GM23248 (cell line): ENCODE measurements around the gene NOC2L. TPM values are rescaled to one million over a fixed set of nuclear protein-coding genes. Genes with fewer than 3 reads are reported as not detected.

Experiments used
- DNase-seq: peaks from one replicate; pipeline ENCODE4 v3.0.0-alpha.2; 2015
- H2AFZ ChIP-seq: fragments of 200-600 bp; sonication (generic); 2 replicates; pipeline ENCODE4 v1.6.1; 2016; ENCODE audit warnings: antibody characterized with exemption
- H3F3A ChIP-seq: fragments of 200-600 bp; sonication (generic); 2 replicates; pipeline ENCODE4 v1.6.1; 2016; ENCODE audit warnings: mild to moderate bottlenecking, antibody characterized with exemption, mixed run types; ENCODE audit not compliant: insufficient read depth
- H3K27ac ChIP-seq: fragments of 200-600 bp; sonication (generic); 2 replicates; pipeline ENCODE4 v1.5.1; 2016; ENCODE audit warnings: mild to moderate bottlenecking
- H3K27me3 ChIP-seq: fragments of 200-600 bp; sonication (generic); replicated peaks from 2 replicates; pipeline ENCODE4 v1.6.1; 2016; ENCODE audit warnings: mild to moderate bottlenecking; ENCODE audit not compliant: insufficient read depth
- H3K36me3 ChIP-seq: fragments of 200-600 bp; sonication (generic); 2 replicates; pipeline ENCODE4 v1.6.1; 2016; ENCODE audit warnings: low read depth, mild to moderate bottlenecking
- H3K4me1 ChIP-seq: fragments of 200-600 bp; sonication (generic); 2 replicates; pipeline ENCODE4 v1.6.1; 2016; ENCODE audit warnings: mild to moderate bottlenecking; ENCODE audit not compliant: insufficient read depth
- H3K4me2 ChIP-seq: fragments of 200-600 bp; sonication (generic); one replicate; pipeline ENCODE4 v1.6.1; 2016; ENCODE audit warnings: mild to moderate bottlenecking; ENCODE audit not compliant: unreplicated experiment
- H3K4me3 ChIP-seq: fragments of 200-600 bp; sonication (generic); 2 replicates; pipeline ENCODE4 v1.5.1; 2016; ENCODE audit warnings: mild to moderate bottlenecking
- H3K79me2 ChIP-seq: fragments of 200-600 bp; sonication (generic); 2 replicates; pipeline ENCODE4 v1.6.1; 2016; ENCODE audit warnings: mild to moderate bottlenecking; ENCODE audit not compliant: insufficient read depth
- H3K9ac ChIP-seq: fragments of 200-600 bp; sonication (generic); 2 replicates; pipeline ENCODE4 v1.6.1; 2016; ENCODE audit warnings: mild to moderate bottlenecking
- H3K9me2 ChIP-seq: fragments of 200-600 bp; sonication (generic); 2 replicates; pipeline ENCODE4 v1.6.1; 2016; ENCODE audit warnings: mixed run types, mild to moderate bottlenecking, moderate library complexity; ENCODE audit not compliant: insufficient read depth
- H3K9me3 ChIP-seq: fragments of 200-600 bp; sonication (generic); one replicate; pipeline ENCODE4 v1.6.1; 2017; ENCODE audit warnings: low read depth
- H4K20me1 ChIP-seq: fragments of 200-600 bp; sonication (generic); 2 replicates; pipeline ENCODE4 v1.6.0; 2016; ENCODE audit not compliant: insufficient read depth
- EZH2 ChIP-seq: fragments of 200-600 bp; sonication (generic); IDR thresholded peaks from 2 replicates; pipeline ENCODE4 v1.6.1; 2018; ENCODE audit warnings: antibody characterized with exemption, mild to moderate bottlenecking; ENCODE audit not compliant: insufficient read depth, poor library complexity, severe bottlenecking
- EZH2phosphoT487 ChIP-seq: fragments of 200-600 bp; sonication (generic); IDR thresholded peaks from 2 replicates; pipeline ENCODE4 v1.6.1; 2018; ENCODE audit warnings: antibody characterized with exemption, moderate library complexity, mild to moderate bottlenecking, low read depth; ENCODE audit not compliant: insufficient read depth
- WGBS, 2 experiments: methylation state at CpG; one replicate each; pipeline ENCODE4 v1.1.6; 2015 to 2017; ENCODE audit warnings: low lambda C conversion rate in 2 of 2, low coverage in 1 of 2; ENCODE audit errors: missing lambda C conversion rate in 2 of 2; 5-methylcytosine and 5-hydroxymethylcytosine counted together
- in situ Hi-C: fragments of 300-500 bp; cut with MboI; formaldehyde crosslinking; loops from 2 replicates; pipeline ENCODE4 v1.15.0; 2020
- polyA plus RNA-seq: library from polyadenylated mRNA; unstranded; fragments of >200 nt; fragmentation: Nextera tagmentation; extraction: Ambion mirVana; gene quantifications from 2 replicates; pipeline ENCODE4 v1.2.1, GENCODE V29; 2016
- total RNA-seq: library from RNA; depleted of rRNA; stranded (reverse); fragments of >200 nt; shearing (Covaris generic); gene quantifications from 2 replicates; pipeline ENCODE4 v1.2.3, GENCODE V29; 2014

NOC2L gene
- total and polyA plus RNA-seq, 2 experiments from 2014 or later, result 64.0 to 67.3 TPM

GRCh38 chr1:931380-932172 lies 27.5 kb downstream of the NOC2L start:
- whole genome bisulfite sequencing, 2 experiments, result 65 to 69% methylated on average over 15 of the region's 15 CpGs
- no peak for DNase-seq
- in situ Hi-C loops, result no loop called here
- Histone ChIP-seq H4K20me1 (no peaks in the 10 kb centered on the region), H3K27me3 (no peaks in the 10 kb centered on the region), H2AFZ (no peak overlapping the region), H3K4me2 (no peak overlapping the region), H3K4me1 (no peaks in the 10 kb centered on the region), H3K36me3 (no peaks in the 10 kb centered on the region), H3K27ac (no peak overlapping the region), H3K9me2 (no peaks in the 10 kb centered on the region), H3K9me3 (no peaks in the 10 kb centered on the region), H3K4me3 (no peak overlapping the region), H3K9ac (no peak overlapping the region), H3F3A (no peaks in the 10 kb centered on the region; the same call in 1 of the 2 replicates), H3K79me2 (peaks cover 27% of the 10 kb centered on the region)
- no peak for TF ChIP-seq EZH2
- no peak for TF ChIP-seq EZH2phosphoT487

GRCh38 chr1:930633-931138 lies 28.4 kb downstream of the NOC2L start:
- Histone ChIP-seq H3K36me3 (no peaks in the 10 kb centered on the region), H4K20me1 (no peaks in the 10 kb centered on the region), H3K4me3 (no peak overlapping the region), H3K79me2 (peaks cover 35% of the 10 kb centered on the region), H3K9ac (no peak overlapping the region), H3F3A (no peaks in the 10 kb centered on the region; the same call in 1 of the 2 replicates), H3K9me2 (no peaks in the 10 kb centered on the region), H2AFZ (no peak overlapping the region), H3K4me2 (no peak overlapping the region), H3K4me1 (0 out of 2 replicates have a peak, but pooled peaks cover 6% of the 10 kb centered on the region), H3K27me3 (no peaks in the 10 kb centered on the region), H3K9me3 (no peaks in the 10 kb centered on the region), H3K27ac (no peak overlapping the region)
- DNase-seq, result no peak
- 78 to 82% methylated on average over 15 to 18 of the region's 18 CpGs for WGBS, 2 experiments
- in situ Hi-C loops, result no loop called here
- TF ChIP-seq EZH2, result no peak
- TF ChIP-seq EZH2phosphoT487, result no peak

GRCh38 chr1:929712-930632 lies 29.1 kb downstream of the NOC2L start:
- H3F3A ChIP-seq, result no peaks in the 10 kb centered on the region; the same call in 1 of the 2 replicates
- WGBS, 2 experiments, result 93 to 95% methylated on average over 29 to 40 of the region's 40 CpGs

GRCh38 chr1:928825-929661 lies 30.0 kb downstream of the NOC2L start:
- H3K4me2 ChIP-seq, result no peak overlapping the region
- H4K20me1 ChIP-seq, result no peaks in the 10 kb centered on the region
- no peaks in the 10 kb centered on the region; the same call in 1 of the 2 replicates for H3F3A ChIP-seq
- no peaks in the 10 kb centered on the region for H3K36me3 ChIP-seq
- 0 out of 2 replicates have a peak, but pooled peaks cover 6% of the 10 kb centered on the region for H3K4me1 ChIP-seq
- WGBS, 2 experiments, result 52 to 58% methylated on average over 38 to 40 of the region's 40 CpGs
- no peaks in the 10 kb centered on the region for H3K9me3 ChIP-seq
- H3K9ac ChIP-seq, result no peak overlapping the region
- no peak overlapping the region for H3K27ac ChIP-seq
- H3K79me2 ChIP-seq, result peaks cover 39% of the 10 kb centered on the region
- H3K4me3 ChIP-seq, result no peak overlapping the region
- no peak for TF ChIP-seq EZH2phosphoT487
- TF ChIP-seq EZH2, result no peak
- DNase-seq, result no peak
- no peaks in the 10 kb centered on the region for H3K27me3 ChIP-seq
- in situ Hi-C loops, result no loop called here
- no peak overlapping the region for H2AFZ ChIP-seq
- no peaks in the 10 kb centered on the region for H3K9me2 ChIP-seq

More at GRCh38 chr1:929712-930632, 29.1 kb downstream of the NOC2L start:
- no peak overlapping the region for H3K9ac ChIP-seq
- H3K4me3 ChIP-seq, result no peak overlapping the region
- peaks cover 39% of the 10 kb centered on the region for H3K79me2 ChIP-seq
- H3K9me3 ChIP-seq, result no peaks in the 10 kb centered on the region
- H4K20me1 ChIP-seq, result no peaks in the 10 kb centered on the region
- H3K9me2 ChIP-seq, result no peaks in the 10 kb centered on the region
- no peak for DNase-seq
- no peaks in the 10 kb centered on the region for H3K36me3 ChIP-seq
- no peak overlapping the region for H2AFZ ChIP-seq
- H3K27ac ChIP-seq, result no peak overlapping the region
- H3K4me1 ChIP-seq, result 0 out of 2 replicates have a peak, but pooled peaks cover 6% of the 10 kb centered on the region
- no peak overlapping the region for H3K4me2 ChIP-seq
- no peaks in the 10 kb centered on the region for H3K27me3 ChIP-seq
- in situ Hi-C loops, result no loop called here
- TF ChIP-seq EZH2 (no peak), EZH2phosphoT487 (no peak)
